IMR-90 (cell line): ENCODE results near the gene FNIP2. TPM values are rescaled to one million over a fixed set of nuclear protein-coding genes. Genes with fewer than 3 reads are reported as not detected.
"Not testable (repeated sequence)": the region's sequence is repeated elsewhere in the genome, so short reads cannot be mapped to it uniquely, and the experiment has no call there.

ENCODE experiments used
- ATAC-seq: fragments of 200-7000 bp; cut with Tn5 transposase; 2 replicates; pipeline ENCODE4 v1.9.1; 2020; ENCODE audit warnings: low read depth, mild to moderate bottlenecking, moderate library complexity
- BruUV-seq: library from RNA; stranded (reverse); fragments of 400-500 nt; replicated peaks from 2 replicates; lab custom pipeline; 2021; lab: Mats Ljungman, UMichigan
- CTCF ChIA-PET: fragments of 300-600 bp; formaldehyde crosslinking; extraction: SDS; loops from one replicate; lab custom pipeline; 2021; ENCODE audit warnings: antibody characterized with exemption; lab: Yijun Ruan, JAX
- POLR2A ChIA-PET: fragments of 300-600 bp; sonication (Branson Sonifier 250); formaldehyde crosslinking; loops from one replicate; lab custom pipeline; 2022; ENCODE audit warnings: antibody characterized with exemption; ENCODE audit not compliant: unreplicated experiment; lab: Charles Lee
- DNase-seq: peaks from one replicate; pipeline ENCODE4 v3.0.0; 2013
- H2AFZ ChIP-seq: replicated peaks from 2 replicates; pipeline ENCODE3; 2013; ENCODE audit warnings: low read length, mild to moderate bottlenecking; ENCODE audit not compliant: poor library complexity
- H2AK5ac ChIP-seq: 2 replicates; pipeline ENCODE4 v1.6.1; 2013; ENCODE audit warnings: low read depth, low read length, inconsistent platforms
- H2AK9ac ChIP-seq: replicated peaks from 2 replicates; pipeline ENCODE3; 2013; ENCODE audit warnings: mild to moderate bottlenecking, low read depth, low read length, moderate library complexity; ENCODE audit not compliant: poor library complexity
- H2BK120ac ChIP-seq: 2 replicates; pipeline ENCODE4 v1.6.1; 2013; ENCODE audit warnings: low read depth, low read length, inconsistent platforms
- H2BK15ac ChIP-seq: 3 replicates; pipeline ENCODE4 v1.6.1; 2013; ENCODE audit warnings: low read depth, low read length, inconsistent platforms
- H2BK20ac ChIP-seq: 2 replicates; pipeline ENCODE4 v1.6.1; 2013; ENCODE audit warnings: low read depth, mild to moderate bottlenecking, inconsistent platforms, low read length, moderate library complexity
- H2BK5ac ChIP-seq: 2 replicates; pipeline ENCODE4 v1.6.1; 2013; ENCODE audit warnings: mild to moderate bottlenecking, low read depth, low read length, inconsistent platforms; ENCODE audit not compliant: poor library complexity, severe bottlenecking
- H3K14ac ChIP-seq: replicated peaks from 2 replicates; pipeline ENCODE4 v1.6.1; 2013; ENCODE audit warnings: low read depth, low read length, inconsistent platforms
- H3K18ac ChIP-seq: 2 replicates; pipeline ENCODE4 v1.6.1; 2013; ENCODE audit warnings: low read depth, low read length, control low read depth
- H3K23ac ChIP-seq: 2 replicates; pipeline ENCODE4 v1.6.1; 2013; ENCODE audit warnings: low read depth, low read length, inconsistent platforms
- H3K27ac ChIP-seq: 2 replicates; pipeline ENCODE4 v1.5.1; 2013; ENCODE audit warnings: mild to moderate bottlenecking, control low read depth, low read length; ENCODE audit not compliant: insufficient read depth
- H3K27me3 ChIP-seq: 2 replicates; pipeline ENCODE4 v1.6.1; 2013; ENCODE audit warnings: low read length; ENCODE audit not compliant: control insufficient read depth, insufficient read depth
- H3K36me3 ChIP-seq: 2 replicates; pipeline ENCODE4 v1.6.1; 2013; ENCODE audit warnings: low read length, mixed read lengths; ENCODE audit not compliant: control insufficient read depth, insufficient read depth
- H3K4ac ChIP-seq: 2 replicates; pipeline ENCODE4 v1.6.1; 2013; ENCODE audit warnings: low read depth, low read length, inconsistent platforms
- H3K4me1 ChIP-seq: 2 replicates; pipeline ENCODE4 v1.6.1; 2013; ENCODE audit warnings: low read length, mixed read lengths; ENCODE audit not compliant: control insufficient read depth, insufficient read depth
- H3K4me2 ChIP-seq: 2 replicates; pipeline ENCODE4 v1.6.1; 2013; ENCODE audit warnings: low read depth, mild to moderate bottlenecking, control low read depth, low read length, moderate library complexity
- H3K4me3 ChIP-seq: 2 replicates; pipeline ENCODE4 v1.5.1; 2013; ENCODE audit warnings: low read depth, mild to moderate bottlenecking, control low read depth, low read length, moderate library complexity; ENCODE audit not compliant: insufficient read depth
- H3K56ac ChIP-seq: 2 replicates; pipeline ENCODE4 v1.6.1; 2013; ENCODE audit warnings: low read length, inconsistent platforms; ENCODE audit not compliant: insufficient read depth; ENCODE audit errors: extremely low read depth
- H3K79me1 ChIP-seq, 2 experiments: 2 replicates each; pipeline ENCODE4 v1.6.1; 2013; ENCODE audit warnings: low read length in 2 of 2, inconsistent platforms in 1 of 2, low read depth in 1 of 2
- H3K9ac ChIP-seq: 2 replicates; pipeline ENCODE4 v1.6.1; 2013; ENCODE audit warnings: low read depth, low read length, control low read depth
- H3K9me1 ChIP-seq: 2 replicates; pipeline ENCODE4 v1.6.1; 2013; ENCODE audit warnings: low read length, inconsistent platforms; ENCODE audit not compliant: insufficient read depth
- H3K9me3 ChIP-seq: 2 replicates; pipeline ENCODE4 v1.6.1; 2013; ENCODE audit warnings: low read length; ENCODE audit not compliant: control insufficient read depth, insufficient read depth
- H4K20me1 ChIP-seq: 2 replicates; pipeline ENCODE4 v1.6.1; 2013; ENCODE audit warnings: low read length, inconsistent platforms; ENCODE audit not compliant: insufficient read depth
- H4K5ac ChIP-seq: 2 replicates; pipeline ENCODE4 v1.6.1; 2013; ENCODE audit warnings: mild to moderate bottlenecking, low read depth, low read length, control low read depth
- H4K8ac ChIP-seq, 2 experiments: 2 replicates each; pipeline ENCODE4 v1.6.1; 2013; ENCODE audit warnings: low read depth in 2 of 2, low read length in 2 of 2, control low read depth in 1 of 2, inconsistent platforms in 1 of 2
- H4K91ac ChIP-seq: 2 replicates; pipeline ENCODE4 v1.6.1; 2013; ENCODE audit warnings: low read depth, low read length, inconsistent platforms; ENCODE audit not compliant: insufficient read depth
- WGBS, 2 experiments: methylation state at CpG; one replicate each; pipeline versions ENCODE4 v1.1.5 to v1.1.7; 2013; ENCODE audit warnings: missing lambda C conversion rate in 2 of 2; ENCODE audit not compliant: insufficient read length in 1 of 2; ENCODE audit errors: extremely low coverage in 2 of 2; 5-methylcytosine and 5-hydroxymethylcytosine counted together
- dilution Hi-C: fragments of 300-500 bp; cut with HindIII; formaldehyde crosslinking; loops from one replicate; pipeline ENCODE4 v1.14.3; 2018; ENCODE audit warnings: low sequenced_read_pairs; ENCODE audit not compliant: unreplicated experiment
- in situ Hi-C: fragments of 300-500 bp; cut with MboI; formaldehyde crosslinking; loops from 3 replicates; pipeline ENCODE4 v1.14.3; 2019; ENCODE audit warnings: low sequenced_read_pairs, inconsistent platforms, mixed read lengths
- intact Hi-C: fragments of 100-400 bp; cut with micrococcal nuclease; formaldehyde crosslinking; loops from 2 replicates; pipeline ENCODE4 v1.10.0; 2022
- polyA plus RNA-seq, 3 experiments: library from polyadenylated mRNA; depleted of rRNA; stranded (reverse); fragments of >200 nt; gene quantifications; 2 replicates each; pipeline ENCODE4 v1.2.3, GENCODE V29; 2012; ENCODE audit warnings: low replicate concordance in 1 of 3
- total RNA-seq: library from RNA; depleted of rRNA; stranded (reverse); fragments of >200 nt; gene quantifications from 2 replicates; pipeline ENCODE4 v1.2.3, GENCODE V29; 2012

The FNIP2 gene
- total and polyA plus RNA-seq, 2 of the 4 experiments (the other 2 are of a cell fraction) = 4.7 to 24.6 TPM

GRCh38 chr4:158828151-158828550 is 59.3 kb downstream of the FNIP2 start:
- H3K9ac ChIP-seq, H3K23ac ChIP-seq, H2AFZ ChIP-seq, H2AK5ac ChIP-seq, H3K27me3 ChIP-seq, CTCF ChIA-PET, H3K18ac ChIP-seq, H2AK9ac ChIP-seq, H4K91ac ChIP-seq, intact Hi-C loops, BruUV-seq, H2BK20ac ChIP-seq, DNase-seq, H3K4me2 ChIP-seq, H3K4me3 ChIP-seq, H3K4ac ChIP-seq, dilution Hi-C loops, H4K5ac ChIP-seq, H4K8ac ChIP-seq, H2BK15ac ChIP-seq, H2BK5ac ChIP-seq, H3K9me3 ChIP-seq, H2BK120ac ChIP-seq, H3K56ac ChIP-seq, H3K14ac ChIP-seq, H3K27ac ChIP-seq, H3K36me3 ChIP-seq, ATAC-seq, POLR2A ChIA-PET, H4K20me1 ChIP-seq: not testable (repeated sequence)
- no CpG with 5 or more reads among the region's 8 CpGs for WGBS, 2 experiments
- H3K9me1 ChIP-seq = peaks cover 20% of the 10 kb centered on the region
- in situ Hi-C loops = loop anchor here (25.0 kb wide), 1 partner anchor 566 kb away; no protein-coding TSS in a partner anchor
- peaks cover 11% of the 10 kb centered on the region for H3K4me1 ChIP-seq
- H3K79me1 ChIP-seq = peaks cover 10 to 36% of the 10 kb centered on the region in 2 experiments; a peak in 3 of 4 replicates
